Tongue (tissue), 2 donors: ENCODE measurements around the gene IGF1R. TPM values are rescaled to one million over a fixed set of nuclear protein-coding genes. Genes with fewer than 3 reads are reported as not detected.
A peak's percentile ranks its signal among the peaks of the same experiment; 100 is the strongest.

Experiments
- DNase-seq: peaks from one replicate; pipeline ENCODE4 v3.0.0-alpha.2; 2015
- total RNA-seq: library from RNA; depleted of rRNA; stranded (reverse); fragments of >200 nt; gene quantifications from one replicate; pipeline ENCODE4 v1.2.3, GENCODE V29; 2014

The IGF1R gene
- total RNA-seq, 1 donor from 2014 or later, result 67.6 TPM

GRCh38 chr15:98725874-98726273 is 77.5 kb downstream of the IGF1R start:
- DNase-seq, result no peak

GRCh38 chr15:98727115-98728040 is 79.0 kb downstream of the IGF1R start:
- peak; percentile 86 for DNase-seq

GRCh38 chr15:98728082-98728810 is 79.9 kb downstream of the IGF1R start:
- DNase-seq, result no peak

GRCh38 chr15:98728811-98729160 is 80.4 kb downstream of the IGF1R start:
- no peak for DNase-seq

GRCh38 chr15:98729446-98730042 is 81.2 kb downstream of the IGF1R start:
- DNase-seq, result no peak

- DNase-seq, result no peak
Observed at GRCh38 chr15:98730860-98731711, 82.7 kb downstream of the IGF1R start.

- no peak for DNase-seq
Observed at GRCh38 chr15:98731712-98732450, 83.5 kb downstream of the IGF1R start.

- DNase-seq, result no peak
Observed at GRCh38 chr15:98733098-98733497, 84.8 kb downstream of the IGF1R start.

- DNase-seq, result no peak
Observed at GRCh38 chr15:98734466-98735199, 86.3 kb downstream of the IGF1R start.

GRCh38 chr15:98735304-98735703 is 87.0 kb downstream of the IGF1R start:
- no peak for DNase-seq

GRCh38 chr15:98735895-98736617 is 87.7 kb downstream of the IGF1R start:
- DNase-seq, result no peak

GRCh38 chr15:98737159-98737558 is 88.8 kb downstream of the IGF1R start:
- peak; percentile 63 for DNase-seq

- DNase-seq, result no peak
Observed at GRCh38 chr15:98737721-98738120, 89.4 kb downstream of the IGF1R start.

GRCh38 chr15:98738689-98739401 is 90.5 kb downstream of the IGF1R start:
- DNase-seq, result no peak

GRCh38 chr15:98740295-98740694 is 92.0 kb downstream of the IGF1R start:
- no peak for DNase-seq

GRCh38 chr15:98740963-98741362 is 92.6 kb downstream of the IGF1R start:
- no peak for DNase-seq

- no peak for DNase-seq
Observed at GRCh38 chr15:98743177-98743576, 94.8 kb downstream of the IGF1R start.

- no peak for DNase-seq
Observed at GRCh38 chr15:98744506-98744905, 96.2 kb downstream of the IGF1R start.

- DNase-seq, result no peak
Observed at GRCh38 chr15:98745179-98745578, 96.8 kb downstream of the IGF1R start.
